ENCODE measurements around the gene PHF13.

Gene PHF13

DNA sequence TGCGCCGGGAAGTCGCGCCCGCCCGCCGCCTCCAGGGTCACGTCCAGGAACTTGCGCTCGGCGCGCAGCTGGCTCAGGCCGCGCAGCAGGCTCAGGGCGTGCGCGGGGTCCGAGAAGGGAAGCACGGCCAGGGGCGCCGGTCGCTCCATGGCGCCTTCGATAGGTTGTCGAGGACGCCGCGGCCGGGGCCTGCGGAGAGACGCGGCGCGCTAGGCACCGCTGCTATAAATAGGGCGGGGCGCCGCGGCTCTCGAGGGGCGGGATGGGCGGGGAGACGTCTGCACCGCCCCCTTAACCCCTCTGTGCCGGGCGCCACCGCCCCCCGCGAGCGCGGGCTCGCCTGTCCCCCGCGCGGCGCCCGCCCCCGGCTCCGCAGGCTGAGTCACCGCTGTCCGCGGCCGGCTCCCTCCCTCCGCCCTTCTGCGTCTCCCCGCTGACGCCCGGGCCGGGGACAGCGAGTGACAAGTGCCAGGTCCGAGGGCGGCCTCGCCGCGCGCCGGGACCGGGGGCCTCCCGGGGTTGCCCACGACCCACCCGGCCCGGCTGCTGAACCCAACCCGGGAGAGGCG lies 10.8 kb upstream of the PHF13 start, which contains the start of gene KLHL21:
KLHL21 (minus strand) TSS at position 201 of the 569 bp plus-strand sequence; CDS start at position 149, 52 bp downstream.
- peak; percentile 93 for DNase-seq

DNA sequence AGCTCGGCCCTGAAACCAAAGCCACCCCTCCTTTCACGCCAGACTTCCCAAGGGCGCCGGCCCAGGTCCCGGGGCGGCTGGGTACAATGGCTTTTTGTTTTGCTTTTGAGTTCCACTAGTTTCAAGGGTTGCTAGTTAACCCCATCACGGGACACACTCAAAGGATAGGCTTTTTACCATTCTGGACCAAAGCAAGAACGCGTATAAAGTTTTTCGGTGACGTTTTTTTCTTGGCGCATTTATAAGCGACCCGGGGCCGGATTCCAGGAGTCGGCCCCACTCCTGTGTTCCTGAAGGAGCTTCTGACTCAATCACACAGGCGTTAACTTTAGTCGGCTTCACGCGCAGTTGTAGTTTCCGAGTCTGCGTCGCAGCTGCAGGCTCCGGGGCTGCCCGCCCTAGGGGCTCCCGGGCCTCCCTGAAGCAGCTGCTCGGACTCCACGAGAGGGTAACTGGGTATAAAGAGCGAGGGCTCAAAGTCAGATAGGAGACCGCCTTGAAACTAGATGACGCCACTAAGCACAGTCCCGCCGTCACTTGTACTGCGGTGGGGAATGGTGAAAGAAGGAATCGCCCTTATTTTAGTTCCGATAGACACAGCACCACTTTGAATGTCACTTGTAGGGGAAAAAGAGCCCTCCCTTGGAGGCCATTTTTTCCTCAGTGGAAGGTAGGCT lies 10.2 kb upstream of the PHF13 start:
- DNase-seq = peak; percentile 71

DNA sequence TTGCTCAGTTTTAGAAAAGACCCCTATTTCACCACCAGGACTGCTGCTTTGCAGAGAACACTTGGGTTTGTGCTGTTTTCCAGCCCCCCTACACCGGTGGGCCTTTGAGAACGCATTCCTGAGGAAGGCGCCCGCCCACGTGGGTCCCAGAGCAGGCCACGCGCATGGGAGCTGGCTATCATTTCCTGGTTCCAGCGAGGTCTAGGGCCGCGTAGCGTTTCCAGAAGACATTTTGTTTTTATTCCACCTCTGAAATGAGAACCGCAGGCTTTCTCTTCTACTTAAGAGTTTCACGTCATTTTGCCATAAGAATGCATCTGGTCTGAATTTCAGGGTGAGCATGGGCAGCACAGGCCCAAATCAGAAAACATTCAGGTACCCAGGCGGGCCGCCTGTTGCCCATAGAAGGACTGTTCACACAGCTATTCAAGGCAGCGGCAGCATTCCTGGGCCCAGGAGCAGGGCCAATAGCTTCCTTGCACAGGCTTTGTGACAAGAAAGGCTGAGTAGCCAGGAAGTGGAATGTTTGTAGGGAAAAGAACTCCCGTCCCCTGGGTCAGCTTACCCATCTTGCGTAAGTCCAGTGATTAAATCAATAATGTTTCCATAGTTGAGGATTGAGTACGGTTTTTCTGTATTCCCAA lies 9.5 kb upstream of the PHF13 start:
- DNase-seq = peak; percentile 80

DNA sequence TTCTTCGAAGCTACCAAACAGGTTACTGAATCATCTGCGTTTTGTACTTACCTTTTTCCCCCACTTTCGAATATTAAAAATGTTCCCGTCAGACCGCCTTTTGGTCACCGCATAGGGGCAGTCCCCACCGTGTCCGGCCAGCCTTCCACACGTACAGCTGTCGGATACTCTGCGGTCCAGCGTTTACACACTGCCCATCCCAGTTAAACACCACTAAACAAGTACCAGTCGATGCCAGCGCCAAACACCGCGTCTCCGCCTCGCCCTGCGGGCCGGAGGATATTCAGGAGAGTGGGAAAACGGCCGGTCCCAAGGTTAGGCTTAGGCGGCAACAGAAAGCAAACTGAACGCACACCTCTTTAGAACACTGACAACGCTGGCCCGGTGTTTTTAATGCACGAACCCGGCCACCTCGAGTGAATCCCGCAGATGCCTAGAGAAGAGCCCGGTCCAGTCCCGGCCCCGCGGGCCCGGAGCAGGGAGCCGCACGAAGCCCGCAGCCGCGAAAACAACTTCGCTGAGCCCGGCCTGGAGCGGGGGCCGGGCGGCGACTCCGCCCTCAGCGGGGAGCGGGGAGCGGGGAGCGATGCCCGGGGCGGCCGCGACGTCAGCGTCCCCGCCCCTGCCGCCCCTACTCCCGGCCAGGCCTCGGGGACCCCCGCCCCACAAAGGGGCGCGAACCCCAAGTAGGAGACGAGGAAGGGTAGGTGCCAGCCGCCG lies 730 bp upstream of the PHF13 start:
- peak; percentile 38 for DNase-seq

DNA sequence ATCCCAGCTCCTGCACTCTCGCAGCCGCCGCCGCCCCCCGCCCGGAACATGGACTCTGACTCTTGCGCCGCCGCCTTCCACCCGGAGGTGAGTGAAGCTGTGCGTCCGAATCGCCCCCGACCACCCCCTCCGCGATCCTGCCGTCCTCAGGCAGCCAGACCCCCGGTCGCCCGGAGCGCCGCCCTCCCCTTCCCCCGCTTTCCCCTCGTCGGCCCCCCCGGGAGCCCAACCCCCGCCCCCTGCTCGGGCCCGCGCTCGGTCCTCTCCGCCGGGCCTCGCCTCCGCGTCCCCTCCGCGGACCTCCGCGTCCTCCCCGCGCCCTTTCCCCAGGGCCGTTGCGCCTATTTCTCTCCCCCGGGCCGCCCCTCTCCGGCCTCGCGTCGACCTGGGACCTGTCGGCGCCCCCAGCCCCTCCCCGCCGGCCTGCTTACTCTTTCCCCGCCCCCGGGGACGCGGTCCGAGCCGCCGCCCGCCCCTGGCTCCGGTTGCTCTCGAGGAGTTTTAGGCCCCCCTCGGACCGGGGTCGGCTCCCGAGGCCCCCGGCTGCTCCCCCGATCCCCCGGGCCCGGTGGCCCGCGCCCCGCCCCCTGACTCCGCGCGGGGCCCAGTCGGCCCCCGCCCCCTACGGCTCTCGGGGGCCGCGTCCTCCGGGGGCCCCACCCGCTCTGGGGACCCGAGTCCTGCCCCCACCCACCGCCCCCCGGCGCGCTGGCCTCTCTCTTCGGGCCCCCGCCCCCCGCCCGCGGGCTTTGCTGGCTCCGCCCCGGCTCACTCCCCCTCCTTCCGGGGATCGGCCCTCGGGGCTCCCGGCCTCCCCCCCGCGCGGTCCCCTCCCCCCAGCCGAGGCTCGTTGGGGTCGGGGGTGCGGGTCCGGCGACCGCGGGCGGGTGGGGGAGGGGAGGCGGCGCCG lies 743 bp downstream of the PHF13 start:
- DNase-seq = no peak

DNA sequence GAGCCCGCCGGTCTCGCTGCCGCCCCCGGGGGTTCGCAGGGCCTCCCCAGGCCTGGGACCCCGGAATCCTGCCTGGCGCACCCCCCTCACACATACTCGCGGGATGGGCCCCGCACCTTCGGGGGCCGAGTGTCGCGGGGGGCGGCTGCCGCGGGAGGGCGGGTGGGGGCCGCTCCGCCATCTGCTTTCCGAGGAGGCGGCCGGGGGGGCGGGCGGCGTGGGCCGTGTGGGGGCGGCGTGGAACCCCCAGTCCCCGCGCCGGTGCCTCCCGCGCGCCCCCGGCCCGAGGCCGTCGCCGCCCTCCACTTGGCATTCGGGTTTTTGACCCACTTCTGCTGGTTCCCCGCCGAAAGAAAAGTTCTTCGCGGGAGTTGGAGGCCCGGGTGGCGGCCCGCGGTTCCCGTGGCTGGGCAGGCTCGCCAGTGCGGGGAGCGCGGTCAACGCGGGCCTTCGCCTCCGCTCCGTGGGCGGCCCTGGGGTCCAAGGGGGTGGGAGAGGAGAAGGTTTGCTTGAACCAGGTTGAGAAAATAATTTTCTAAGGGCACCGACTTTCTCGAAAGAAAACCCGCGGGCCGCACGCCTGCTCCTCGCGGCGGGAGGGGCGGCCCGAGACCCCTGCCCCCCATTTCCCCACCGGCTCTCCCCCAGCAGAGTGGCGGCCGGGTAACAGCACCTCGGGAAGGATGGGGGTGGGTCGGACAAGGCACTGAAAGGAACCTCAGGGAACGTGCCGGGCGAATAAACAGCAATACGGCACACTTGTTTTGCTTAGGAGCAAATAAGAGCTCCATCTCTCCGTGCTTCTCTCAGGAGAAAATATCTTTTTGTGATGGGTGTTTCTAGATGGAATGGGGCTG lies 1.6 kb downstream of the PHF13 start:
- peak; percentile 15 for DNase-seq

DNA sequence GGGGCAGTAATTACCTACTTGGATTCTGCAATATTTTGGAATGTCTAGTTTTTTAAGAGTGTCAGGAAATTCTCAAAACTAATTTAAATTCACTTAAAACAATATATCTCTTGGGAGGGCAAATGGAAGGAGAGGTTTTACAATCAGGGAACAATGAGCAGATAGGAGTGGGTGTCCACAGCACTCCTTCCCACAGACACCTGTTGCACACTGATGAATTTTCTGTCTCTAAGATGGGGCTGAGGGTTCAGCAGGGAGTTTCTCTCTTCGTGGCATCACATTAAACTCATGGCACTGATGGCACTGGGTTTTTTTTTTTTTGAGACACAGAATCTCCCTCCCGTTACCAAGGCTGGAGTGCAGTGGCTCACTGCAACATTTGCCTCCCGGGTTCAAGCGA lies 5.5 kb downstream of the PHF13 start:
- no peak for DNase-seq

DNA sequence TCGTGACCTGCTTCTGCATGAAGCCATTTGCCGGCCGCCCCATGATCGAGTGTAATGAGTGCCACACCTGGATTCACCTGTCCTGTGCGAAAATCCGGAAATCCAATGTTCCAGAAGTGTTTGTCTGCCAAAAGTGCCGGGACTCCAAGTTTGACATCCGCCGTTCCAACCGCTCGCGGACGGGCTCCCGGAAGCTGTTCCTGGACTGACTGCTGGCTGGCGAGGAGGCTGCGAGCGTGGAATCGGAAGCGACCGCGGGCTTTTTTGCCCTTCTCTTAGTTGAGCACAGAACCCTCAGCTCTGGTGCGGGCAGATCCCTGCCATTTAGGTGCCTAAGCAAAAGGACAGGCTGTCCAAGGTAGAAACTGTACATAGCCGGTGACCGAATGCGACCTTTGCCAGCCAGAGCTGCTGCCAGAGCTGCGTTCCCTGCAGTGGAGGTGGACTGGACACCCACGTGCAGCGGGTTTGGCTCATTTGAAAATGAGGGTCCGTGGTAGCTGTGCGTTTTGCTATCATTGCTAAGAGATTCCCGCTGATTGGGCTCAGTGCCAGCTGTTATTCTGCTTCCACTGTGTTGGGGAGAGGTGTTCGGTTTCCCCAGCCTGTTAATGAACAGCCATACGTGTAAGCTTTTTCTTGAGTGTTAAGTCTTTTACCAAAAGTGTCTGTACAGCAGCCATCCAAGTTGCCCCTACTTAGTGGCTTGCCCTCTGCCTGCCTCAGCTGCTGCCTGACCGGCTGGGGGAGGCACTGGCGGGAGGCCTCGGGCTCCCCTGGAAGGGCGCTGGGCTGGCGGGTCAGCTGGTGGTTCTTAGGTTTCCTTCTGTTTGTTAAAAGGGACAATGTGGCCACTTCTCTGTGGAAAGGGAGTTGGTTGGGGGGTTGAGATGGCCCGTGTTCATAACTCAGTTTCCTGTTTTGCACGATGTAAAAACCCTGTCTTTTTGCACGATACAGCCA lies 8.2 kb downstream of the PHF13 start:
- no peak for DNase-seq

DNA sequence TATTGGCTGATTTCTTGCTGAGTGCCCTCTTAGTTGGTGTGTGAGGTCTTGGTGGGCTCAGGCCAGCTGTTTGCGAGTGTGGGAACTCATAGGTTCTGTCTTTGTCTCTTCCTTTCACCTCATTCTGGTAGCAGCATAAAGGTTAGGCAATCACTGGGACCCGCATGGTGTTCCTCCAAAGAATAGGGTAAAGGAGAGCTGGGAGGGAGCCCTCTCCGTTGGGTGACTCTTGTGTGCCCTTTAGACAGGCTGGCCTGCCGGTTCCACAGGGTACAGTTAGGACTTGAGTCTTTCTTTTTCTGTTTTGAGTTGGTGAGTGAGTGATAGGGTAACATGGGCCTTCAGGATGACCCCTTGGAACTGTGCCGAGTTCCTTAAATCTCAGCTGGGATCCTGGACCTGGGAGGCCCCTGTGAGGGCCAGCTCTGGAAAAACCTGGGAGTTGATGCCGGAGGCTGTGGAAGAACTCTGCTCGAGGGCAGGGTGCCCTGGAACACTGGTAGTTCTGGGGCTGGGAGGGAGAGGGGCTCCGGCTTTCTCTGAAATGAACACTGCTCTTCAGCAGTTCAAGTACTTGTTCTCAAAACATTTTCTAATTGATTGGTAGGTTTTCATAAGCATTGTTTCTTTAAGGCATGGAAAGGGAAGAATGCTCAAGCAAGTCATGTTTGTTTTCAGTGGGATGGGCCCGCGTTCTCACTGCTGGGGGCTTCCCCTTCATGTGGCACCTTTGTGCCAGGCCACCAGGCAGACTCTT lies 9.0 kb downstream of the PHF13 start:
- DNase-seq = no peak

DNA sequence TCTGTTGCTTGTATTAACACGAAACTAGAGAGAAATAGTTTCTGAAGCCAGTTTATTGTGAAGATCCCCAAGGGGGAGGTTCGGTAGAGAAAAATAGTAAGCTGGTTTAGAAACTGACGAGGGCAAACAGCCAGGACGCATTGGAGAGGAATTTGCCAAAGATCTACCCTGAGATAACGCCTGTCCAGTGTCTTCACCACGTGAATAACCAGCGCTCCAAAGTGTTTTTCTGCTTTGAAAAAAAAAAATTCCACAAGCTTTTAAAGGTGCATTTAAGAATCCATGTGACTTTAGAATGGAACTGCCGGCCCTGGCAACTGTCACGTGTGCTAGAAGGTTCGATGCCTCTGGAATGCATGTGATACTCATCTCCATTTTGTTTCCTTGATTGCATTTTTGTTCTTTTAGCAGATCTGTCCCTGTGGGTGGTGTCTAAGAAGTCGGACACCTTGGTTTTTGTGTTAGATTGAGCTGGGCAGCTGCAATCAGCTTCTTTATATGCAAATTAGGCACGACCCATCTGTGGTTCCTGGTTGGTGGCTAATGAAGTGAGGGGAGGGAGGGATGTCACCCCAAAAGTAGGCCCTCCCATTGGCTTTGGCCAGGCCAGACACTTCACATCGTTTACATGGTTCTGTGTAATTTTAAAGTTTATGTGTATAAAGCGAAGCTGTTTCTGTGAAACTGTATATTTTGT lies 9.9 kb downstream of the PHF13 start:
- DNase-seq = no peak

DNA sequence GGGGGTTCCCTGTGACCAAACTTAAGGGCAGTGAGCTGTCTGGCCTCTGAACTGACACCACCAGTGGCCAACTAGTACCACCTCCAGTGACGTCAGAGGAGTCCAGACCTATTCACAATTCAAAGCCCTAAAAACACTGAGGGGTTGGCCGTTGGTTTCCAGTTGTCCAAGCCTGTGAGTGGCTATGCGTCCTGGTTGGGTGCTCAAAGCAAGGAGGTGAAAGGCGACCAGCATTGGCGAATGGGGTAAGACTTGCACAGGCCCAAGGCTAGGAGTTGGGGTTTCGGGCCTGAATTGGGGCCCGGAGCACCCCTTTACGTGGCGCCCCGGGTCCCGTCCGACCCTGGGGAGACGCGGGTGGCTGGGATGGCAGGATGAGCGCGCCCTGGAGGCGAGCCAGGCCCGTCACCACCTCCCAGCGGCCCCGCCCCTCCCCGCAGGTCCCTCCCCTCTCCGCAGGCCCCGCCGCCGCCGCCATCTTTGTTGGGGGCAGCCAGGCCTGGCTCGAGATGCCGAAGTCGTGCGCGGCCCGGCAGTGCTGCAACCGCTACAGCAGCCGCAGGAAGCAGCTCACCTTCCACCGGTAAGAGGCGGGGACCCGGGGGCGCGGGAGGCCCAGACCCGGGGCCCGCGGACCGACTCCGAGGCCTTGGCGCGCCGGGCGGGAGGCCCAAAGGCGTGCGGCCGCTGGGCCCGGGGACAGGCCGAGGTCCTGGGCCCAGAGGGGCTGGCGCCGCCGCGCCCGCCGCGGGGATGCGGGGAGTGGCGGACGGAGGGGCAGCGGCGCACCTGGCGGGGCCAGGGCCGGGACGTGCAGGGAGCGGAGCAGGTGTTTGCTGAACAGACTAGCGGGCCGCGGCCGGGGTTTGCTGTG lies 11.4 kb downstream of the PHF13 start, which contains the start of gene THAP3:
THAP3 (plus strand) TSS at position 159 of the 874 bp plus-strand sequence; CDS start at position 510, 351 bp downstream.
- DNase-seq = peak; percentile 83

DNA sequence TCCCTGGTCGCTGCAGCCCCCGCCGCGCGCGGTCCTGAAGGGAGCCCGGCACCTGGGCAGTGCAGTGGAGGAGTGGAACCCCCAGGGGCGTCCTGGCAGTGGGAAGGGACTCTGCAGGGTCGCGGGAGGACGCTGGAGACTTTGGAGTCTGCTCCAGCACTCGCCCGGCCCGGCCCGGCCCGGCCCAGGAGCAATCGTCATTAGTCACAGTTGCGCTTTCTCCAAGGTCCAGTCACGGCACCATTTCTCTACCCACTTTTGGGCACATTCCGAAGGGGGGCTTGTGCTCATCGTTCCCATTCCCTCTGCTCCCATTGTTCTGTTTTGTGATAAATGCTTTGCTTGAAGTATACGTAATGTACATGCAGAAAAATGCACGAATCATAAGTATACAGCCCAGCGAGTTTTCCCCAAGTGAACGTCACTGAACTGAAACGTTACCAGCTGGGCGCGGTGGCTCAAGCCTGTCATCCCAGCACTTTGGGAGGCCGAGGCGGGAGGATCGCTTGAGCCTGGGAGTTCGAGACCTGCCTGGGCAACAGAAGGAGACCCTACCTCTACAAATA lies 12.1 kb downstream of the PHF13 start:
- DNase-seq = peak; percentile 25

DNA sequence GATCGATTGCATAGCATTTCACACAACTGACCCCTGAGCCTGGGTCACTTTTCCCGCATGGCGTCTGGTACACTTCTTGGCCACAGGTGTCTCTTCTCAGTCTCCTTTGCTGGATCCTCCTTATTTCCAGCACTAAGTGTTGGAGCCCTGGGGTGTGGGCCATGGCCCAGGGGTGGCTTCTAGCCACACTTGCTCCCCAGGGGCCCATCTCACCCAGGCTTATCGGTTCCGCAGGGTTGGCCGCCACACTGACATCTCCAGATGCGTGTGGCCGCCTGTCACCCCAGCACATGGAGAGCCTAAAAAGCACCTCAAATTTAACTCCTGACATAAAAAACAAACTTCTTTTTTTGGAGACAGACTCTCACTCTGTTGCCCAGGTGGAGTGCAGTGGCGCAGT lies 13.5 kb downstream of the PHF13 start:
- DNase-seq = no peak

DNA sequence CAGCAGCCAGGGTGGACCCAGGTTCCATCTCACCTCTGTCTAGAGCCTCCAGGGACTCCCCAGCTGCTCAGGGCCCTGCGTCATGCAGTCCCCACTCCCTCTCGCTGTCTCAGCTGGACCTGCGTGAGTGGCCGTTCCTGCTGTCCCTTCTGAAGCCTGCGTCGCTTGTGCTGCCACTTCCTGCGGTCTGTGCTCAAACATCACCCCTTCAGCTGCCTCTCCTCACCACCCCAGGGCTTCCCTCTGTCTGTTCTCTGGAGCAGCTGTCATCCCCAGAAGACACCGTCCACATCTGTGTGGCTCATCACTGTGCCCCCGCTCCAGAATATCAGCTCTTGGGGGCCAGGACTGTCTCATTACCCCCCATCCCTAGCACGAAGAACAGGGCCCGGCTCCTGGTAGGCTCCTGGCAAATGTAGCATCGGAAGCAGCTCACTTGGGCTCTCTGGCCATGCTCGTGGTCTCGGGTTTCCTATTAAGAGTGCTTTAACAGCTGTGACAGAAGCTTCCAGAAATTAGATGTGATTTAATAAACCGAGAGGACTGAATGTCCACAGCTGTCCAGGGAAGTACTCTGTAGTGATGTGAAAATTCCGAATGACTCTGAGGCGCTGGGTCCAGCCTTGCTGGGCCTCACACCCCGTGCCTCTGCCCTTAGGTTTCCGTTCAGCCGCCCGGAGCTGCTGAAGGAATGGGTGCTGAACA lies 14.5 kb downstream of the PHF13 start:
- DNase-seq = no peak

DNA sequence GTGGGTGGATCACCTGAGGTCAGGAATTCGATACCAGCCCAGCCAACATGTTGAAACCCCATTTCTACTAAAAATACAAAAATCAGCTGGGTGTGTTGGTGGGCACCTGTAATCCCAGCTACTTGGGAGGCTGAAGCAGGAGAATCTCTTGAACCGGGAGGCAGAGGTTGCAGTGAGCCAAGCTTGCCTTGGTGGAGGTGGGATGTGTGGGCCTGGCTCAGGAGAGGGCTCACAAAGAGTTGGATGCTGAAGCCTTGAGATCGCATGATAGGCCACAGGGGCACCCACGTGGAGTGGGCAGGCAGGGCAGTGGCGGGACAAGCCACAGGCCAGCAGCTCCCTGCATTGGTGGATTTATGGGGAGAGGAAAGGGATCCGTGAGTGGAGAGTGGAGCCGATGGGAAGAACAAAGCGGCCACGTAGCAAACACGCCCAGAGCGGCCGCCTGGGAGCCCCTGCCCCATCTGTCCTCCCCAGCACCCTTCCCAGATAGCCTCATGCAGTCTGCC lies 15.5 kb downstream of the PHF13 start:
- DNase-seq = no peak

DNA sequence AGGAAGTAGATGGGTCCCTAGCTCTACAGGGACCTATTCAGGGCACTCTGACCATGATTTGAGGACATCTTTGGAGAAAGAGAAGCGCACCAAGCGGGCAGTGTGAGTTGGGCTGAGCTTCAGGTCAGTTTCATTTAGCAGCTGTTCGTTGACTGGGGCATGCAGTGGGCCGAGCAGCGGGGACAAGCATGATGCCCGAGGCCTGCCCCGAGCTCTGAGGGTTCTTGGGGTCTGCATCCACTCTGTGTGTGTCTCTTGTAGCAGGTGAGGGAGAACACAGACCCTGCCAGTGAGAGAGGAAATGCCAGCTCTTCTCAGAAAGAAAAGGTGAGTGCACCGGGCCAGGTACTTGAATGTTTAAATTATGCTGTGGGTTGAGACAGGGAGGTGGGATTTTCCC lies 16.5 kb downstream of the PHF13 start:
- no peak for DNase-seq

Data from HCEC 1CT (cell line).